Measurements from ENCODE around the gene AMIGO3. TPM values are rescaled to one million over a fixed set of nuclear protein-coding genes. Genes with fewer than 3 reads are reported as not detected.

AMIGO3 gene
- total RNA-seq: 0.37 and 1.2 TPM in 2 replicates

GRCh38 chr3:49719214-49719884 is at the start of gene AMIGO3:
AMIGO3 (minus strand) TSS chr3:49719684; CDS start chr3:49719465, 219 bp downstream.

GRCh38 chr3:49723628-49724551 is 4.4 kb upstream of the AMIGO3 start, which contains the start of gene GMPPB:
GMPPB (minus strand) TSS chr3:49723951; CDS start chr3:49723726, 225 bp downstream.

GRCh38 chr3:49689046-49689907 is 30.2 kb downstream of the AMIGO3 start, which contains the start of the genes MST1 and RNF123:
MST1 (minus strand) TSS chr3:49689474; CDS start chr3:49688691, 783 bp downstream.
RNF123 (plus strand) TSS chr3:49689557; CDS start chr3:49691166, 1,609 bp downstream.

GRCh38 chr3:49673715-49674496 is 45.6 kb downstream of the AMIGO3 start, which contains the start of gene APEH:
APEH (plus strand) TSS chr3:49674351; CDS start chr3:49674402, 51 bp downstream.

Small RNA genes within 50 kb of the gene (small RNA-seq; reads per million reads assigned to genes)
- gene AMIGO3 (not detected), gene COX6CP14 (not detected)

Other genes with a start within 250 kb of the AMIGO3 start
- gene DAG1, start 249.4 kb downstream of the AMIGO3 start, total RNA-seq: 37.8 and 48.3 TPM in 2 replicates
- under 0.01 and 0.20 TPM in 2 replicates for gene BSN, start 165.2 kb downstream of the AMIGO3 start, total RNA-seq
- gene APEH, start 45.3 kb downstream of the AMIGO3 start, total RNA-seq: 127 and 142 TPM in 2 replicates
- 3.3 and 4.8 TPM in 2 replicates for gene MST1, start 30.2 kb downstream of the AMIGO3 start, total RNA-seq
- 25.0 and 35.8 TPM in 2 replicates for gene RNF123, start 30.1 kb downstream of the AMIGO3 start, total RNA-seq
- gene GMPPB, start 4.3 kb upstream of the AMIGO3 start, total RNA-seq: 16.2 and 26.0 TPM in 2 replicates
- 33.4 and 35.6 TPM in 2 replicates for gene IP6K1, start 66.9 kb upstream of the AMIGO3 start, total RNA-seq
- 0.37 TPM in 1 of 2 replicates, not detected in the other for gene CDHR4, start 80.2 kb upstream of the AMIGO3 start, total RNA-seq
- gene INKA1, start 83.6 kb upstream of the AMIGO3 start, total RNA-seq: 6.2 and 6.6 TPM in 2 replicates
- gene UBA7, start 94.3 kb upstream of the AMIGO3 start, total RNA-seq: 26.6 and 36.0 TPM in 2 replicates
- 4.8 and 6.5 TPM in 2 replicates for gene TRAIP, start 136.9 kb upstream of the AMIGO3 start, total RNA-seq
- not detected in 2 replicates for gene CAMKV, start 150.2 kb upstream of the AMIGO3 start, total RNA-seq
- 0.37 and 0.59 TPM in 2 replicates for gene MST1R, start 184.2 kb upstream of the AMIGO3 start, total RNA-seq
- gene MON1A, start 210.1 kb upstream of the AMIGO3 start, total RNA-seq: 13.6 and 17.0 TPM in 2 replicates
- 34.6 and 37.5 TPM in 2 replicates for gene RBM6, start 220.5 kb upstream of the AMIGO3 start, total RNA-seq

Measured in subcutaneous preadipocyte (primary cell).